Karpas-422 (cell line): Measurements from ENCODE around the gene OTOP2. TPM values are rescaled to one million over a fixed set of nuclear protein-coding genes. Genes with fewer than 3 reads are reported as not detected.
"Not testable (repeated sequence)": the region's sequence is repeated elsewhere in the genome, so short reads cannot be mapped to it uniquely, and the experiment has no call there.

Experiments used
- DNase-seq: peaks from one replicate; pipeline ENCODE4 v3.0.0-alpha.2; 2015
- H2AFZ ChIP-seq: fragments of 200-600 bp; sonication (generic); 2 replicates; pipeline ENCODE4 v1.6.1; 2014; ENCODE audit warnings: antibody characterized with exemption, low read length, mixed read lengths
- H3K27ac ChIP-seq: fragments of 200-600 bp; sonication (generic); 2 replicates; pipeline ENCODE4 v1.5.1; 2014; ENCODE audit warnings: mild to moderate bottlenecking, low read length, moderate library complexity
- H3K27me3 ChIP-seq: fragments of 200-600 bp; sonication (generic); 2 replicates; pipeline ENCODE4 v1.6.1; 2014; ENCODE audit warnings: low read length, mixed read lengths
- H3K36me3 ChIP-seq: fragments of 200-600 bp; sonication (generic); 2 replicates; pipeline ENCODE4 v1.6.1; 2014; ENCODE audit warnings: low read length, mixed read lengths; ENCODE audit not compliant: insufficient read depth
- H3K4me1 ChIP-seq: fragments of 200-600 bp; sonication (generic); 2 replicates; pipeline ENCODE4 v1.6.1; 2014; ENCODE audit warnings: mild to moderate bottlenecking, low read length, mixed read lengths
- H3K4me2 ChIP-seq: fragments of 200-600 bp; sonication (generic); 2 replicates; pipeline ENCODE4 v1.6.1; 2014; ENCODE audit warnings: low read length, low read depth, mild to moderate bottlenecking; ENCODE audit not compliant: poor library complexity, severe bottlenecking
- H3K4me3 ChIP-seq: fragments of 200-600 bp; sonication (generic); 2 replicates; pipeline ENCODE4 v1.5.1; 2014; ENCODE audit warnings: mild to moderate bottlenecking, antibody characterized with exemption, low read length, mixed read lengths
- H3K79me2 ChIP-seq: fragments of 200-600 bp; sonication (generic); 2 replicates; pipeline ENCODE4 v1.6.1; 2014; ENCODE audit warnings: mild to moderate bottlenecking, low read length, mixed read lengths
- H3K9ac ChIP-seq: fragments of 200-600 bp; sonication (generic); 2 replicates; pipeline ENCODE4 v1.6.0; 2014; ENCODE audit warnings: low read length
- H3K9me2 ChIP-seq: fragments of 200-600 bp; sonication (generic), shearing (Covaris generic); replicated peaks from 2 replicates; pipeline ENCODE4 v1.6.0; 2014; ENCODE audit warnings: mild to moderate bottlenecking, low read length, moderate library complexity; ENCODE audit not compliant: insufficient read depth
- H3K9me3 ChIP-seq: fragments of 300-700, 200-600 bp; sonication (generic); 2 replicates; pipeline ENCODE4 v1.6.1; 2014; ENCODE audit warnings: low read length, mixed read lengths
- H4K20me1 ChIP-seq: fragments of 200-600 bp; sonication (generic); 2 replicates; pipeline ENCODE4 v1.6.1; 2014; ENCODE audit warnings: mild to moderate bottlenecking, antibody characterized with exemption, low read length, low read depth; ENCODE audit not compliant: insufficient read depth
- total RNA-seq: library from RNA; depleted of rRNA; stranded (reverse); fragments of >200 nt; shearing (Covaris generic); gene quantifications from 2 replicates; pipeline ENCODE4 v1.2.3, GENCODE V29; 2014; ENCODE audit warnings: low replicate concordance

The OTOP2 gene
- total RNA-seq, 1 experiment from 2014 or later, result not detected

DNA sequence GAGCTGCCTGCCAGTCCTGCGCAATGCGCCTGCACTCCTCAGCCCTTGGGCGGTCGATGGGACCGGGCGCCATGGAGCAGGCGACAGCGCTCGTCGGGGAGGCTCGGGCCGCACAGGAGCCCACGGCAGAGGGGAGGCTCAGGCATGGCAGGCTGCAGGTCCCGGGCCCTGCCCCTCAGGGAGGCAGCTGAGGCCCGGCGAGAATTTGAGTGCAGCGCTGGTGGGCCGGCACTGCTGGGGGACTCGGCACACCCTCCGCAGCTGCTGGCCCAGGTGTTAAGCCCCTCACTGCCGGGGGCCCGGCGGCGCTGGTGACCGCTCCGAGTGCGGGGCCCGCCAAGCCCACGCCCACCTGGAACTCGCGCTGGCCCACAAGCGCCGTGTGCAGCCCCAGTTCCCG lies 17.1 kb upstream of the OTOP2 start:
- H4K20me1 ChIP-seq, result no peaks in the 10 kb centered on the region
- H3K9ac ChIP-seq, result no peak overlapping the region
- H3K9me2 ChIP-seq, result no peaks in the 10 kb centered on the region
- H3K4me1 ChIP-seq, result no peaks in the 10 kb centered on the region
- H3K36me3 ChIP-seq, result no peaks in the 10 kb centered on the region
- no peak overlapping the region for H3K4me2 ChIP-seq
- DNase-seq, result no peak
- H3K27ac ChIP-seq, result no peak overlapping the region
- H3K4me3 ChIP-seq, result no peak overlapping the region
- no peaks in the 10 kb centered on the region for H3K9me3 ChIP-seq
- no peaks in the 10 kb centered on the region for H3K79me2 ChIP-seq
- H3K27me3 ChIP-seq, result no peaks in the 10 kb centered on the region
- no peak overlapping the region for H2AFZ ChIP-seq

DNA sequence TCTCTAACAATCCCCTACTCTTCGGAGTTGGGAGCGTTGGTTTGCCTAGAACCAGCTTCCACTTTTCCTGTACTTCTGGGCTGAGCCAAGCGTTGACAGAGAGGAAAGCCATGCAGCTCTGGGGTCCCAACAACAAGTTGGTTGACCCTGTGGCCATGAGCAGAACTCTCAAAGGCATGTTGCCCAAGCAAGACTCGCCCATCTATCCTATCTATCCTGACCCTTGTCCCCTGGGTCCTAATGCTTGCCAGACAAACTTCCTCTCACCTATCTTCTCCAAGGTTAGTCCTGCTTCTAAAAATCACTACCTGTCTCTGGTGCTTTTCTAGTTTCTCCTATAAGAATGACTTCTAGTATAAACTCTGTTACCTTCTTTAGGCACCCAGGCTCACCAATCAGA lies 15.0 kb upstream of the OTOP2 start:
- not testable (repeated sequence) for H3K9ac ChIP-seq, H3K4me3 ChIP-seq, H4K20me1 ChIP-seq, H2AFZ ChIP-seq, H3K36me3 ChIP-seq, H3K79me2 ChIP-seq, H3K9me2 ChIP-seq, DNase-seq, H3K4me2 ChIP-seq, H3K27ac ChIP-seq, H3K27me3 ChIP-seq, H3K9me3 ChIP-seq, H3K4me1 ChIP-seq

- H3K9ac ChIP-seq, H3K9me2 ChIP-seq, H3K27ac ChIP-seq, H3K79me2 ChIP-seq, DNase-seq, H2AFZ ChIP-seq, H3K36me3 ChIP-seq, H4K20me1 ChIP-seq, H3K4me1 ChIP-seq, H3K27me3 ChIP-seq, H3K4me3 ChIP-seq, H3K4me2 ChIP-seq, H3K9me3 ChIP-seq: not testable (repeated sequence)
Measured at GRCh38 chr17:74911423-74911822, 12.7 kb upstream of the OTOP2 start.

GRCh38 chr17:74916136-74916850 lies 7.8 kb upstream of the OTOP2 start:
- no peaks in the 10 kb centered on the region for H3K9me2 ChIP-seq
- H3K4me1 ChIP-seq, result no peaks in the 10 kb centered on the region
- no peak overlapping the region for H3K4me2 ChIP-seq
- H3K36me3 ChIP-seq, result no peaks in the 10 kb centered on the region
- H3K9ac ChIP-seq, result no peak overlapping the region
- no peak for DNase-seq
- no peak overlapping the region for H2AFZ ChIP-seq
- no peak overlapping the region for H3K27ac ChIP-seq
- no peaks in the 10 kb centered on the region for H4K20me1 ChIP-seq
- H3K9me3 ChIP-seq, result no peaks in the 10 kb centered on the region
- no peaks in the 10 kb centered on the region for H3K27me3 ChIP-seq
- H3K79me2 ChIP-seq, result no peaks in the 10 kb centered on the region
- no peak overlapping the region for H3K4me3 ChIP-seq

DNA sequence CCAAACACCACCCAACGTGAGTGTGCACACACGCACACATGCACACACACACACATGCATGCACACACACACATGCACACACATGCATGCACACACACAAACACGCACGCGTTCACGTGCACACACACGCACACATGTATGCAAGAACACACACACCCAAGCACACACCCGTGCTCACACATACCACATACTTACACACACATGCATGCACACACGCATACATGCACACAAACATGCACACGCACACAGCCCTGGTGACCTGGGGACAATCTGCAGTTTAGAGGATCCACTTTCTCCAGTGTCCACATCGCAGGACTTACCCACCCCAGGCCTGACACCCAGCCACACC lies 7.2 kb upstream of the OTOP2 start:
- no peak for DNase-seq
- Histone ChIP-seq H3K27ac (no peak overlapping the region), H3K9ac (no peak overlapping the region), H3K9me3 (no peaks in the 10 kb centered on the region), H3K4me2 (no peak overlapping the region), H3K79me2 (no peaks in the 10 kb centered on the region), H4K20me1 (no peaks in the 10 kb centered on the region), H3K9me2 (no peaks in the 10 kb centered on the region), H2AFZ (no peak overlapping the region), H3K27me3 (no peaks in the 10 kb centered on the region), H3K4me3 (no peak overlapping the region), H3K36me3 (no peaks in the 10 kb centered on the region), H3K4me1 (no peaks in the 10 kb centered on the region)

- peak; percentile 43 for DNase-seq
- Histone ChIP-seq H2AFZ (no peak overlapping the region), H3K79me2 (no peaks in the 10 kb centered on the region), H3K4me2 (no peak overlapping the region), H3K9me3 (no peaks in the 10 kb centered on the region), H3K9ac (no peak overlapping the region), H3K27ac (no peak overlapping the region), H3K27me3 (no peaks in the 10 kb centered on the region), H3K9me2 (no peaks in the 10 kb centered on the region), H3K36me3 (no peaks in the 10 kb centered on the region), H3K4me3 (no peak overlapping the region), H3K4me1 (no peaks in the 10 kb centered on the region), H4K20me1 (no peaks in the 10 kb centered on the region)
Measured at GRCh38 chr17:74917430-74917829, 6.6 kb upstream of the OTOP2 start.

DNA sequence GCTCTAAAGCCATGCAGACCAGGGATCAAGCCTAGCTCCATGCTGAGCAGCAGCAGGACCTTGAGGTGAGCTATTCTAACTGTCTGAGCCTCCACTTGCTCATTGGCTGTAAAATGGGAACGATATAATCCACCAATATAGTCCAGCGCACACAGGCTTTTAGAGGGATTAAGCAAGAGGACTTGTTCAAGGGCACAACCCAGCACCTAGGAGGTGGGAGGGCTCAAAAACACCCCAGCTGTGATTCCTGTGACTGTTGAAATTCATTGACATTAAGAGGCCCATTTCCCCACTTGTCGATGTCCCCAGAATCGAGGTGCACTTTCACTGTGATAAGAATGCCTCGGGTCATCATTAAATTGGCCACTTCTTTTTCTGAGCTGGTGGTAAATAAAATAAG lies 5.2 kb upstream of the OTOP2 start:
- H3K36me3 ChIP-seq, result no peaks in the 10 kb centered on the region
- H2AFZ ChIP-seq, result no peak overlapping the region
- H3K4me1 ChIP-seq, result no peaks in the 10 kb centered on the region
- no peak overlapping the region for H3K4me3 ChIP-seq
- no peaks in the 10 kb centered on the region for H3K79me2 ChIP-seq
- no peak overlapping the region for H3K9ac ChIP-seq
- H4K20me1 ChIP-seq, result no peaks in the 10 kb centered on the region
- no peak overlapping the region for H3K27ac ChIP-seq
- H3K27me3 ChIP-seq, result no peaks in the 10 kb centered on the region
- H3K9me3 ChIP-seq, result no peaks in the 10 kb centered on the region
- no peak overlapping the region for H3K4me2 ChIP-seq
- DNase-seq, result peak; percentile 36
- H3K9me2 ChIP-seq, result no peaks in the 10 kb centered on the region

DNA sequence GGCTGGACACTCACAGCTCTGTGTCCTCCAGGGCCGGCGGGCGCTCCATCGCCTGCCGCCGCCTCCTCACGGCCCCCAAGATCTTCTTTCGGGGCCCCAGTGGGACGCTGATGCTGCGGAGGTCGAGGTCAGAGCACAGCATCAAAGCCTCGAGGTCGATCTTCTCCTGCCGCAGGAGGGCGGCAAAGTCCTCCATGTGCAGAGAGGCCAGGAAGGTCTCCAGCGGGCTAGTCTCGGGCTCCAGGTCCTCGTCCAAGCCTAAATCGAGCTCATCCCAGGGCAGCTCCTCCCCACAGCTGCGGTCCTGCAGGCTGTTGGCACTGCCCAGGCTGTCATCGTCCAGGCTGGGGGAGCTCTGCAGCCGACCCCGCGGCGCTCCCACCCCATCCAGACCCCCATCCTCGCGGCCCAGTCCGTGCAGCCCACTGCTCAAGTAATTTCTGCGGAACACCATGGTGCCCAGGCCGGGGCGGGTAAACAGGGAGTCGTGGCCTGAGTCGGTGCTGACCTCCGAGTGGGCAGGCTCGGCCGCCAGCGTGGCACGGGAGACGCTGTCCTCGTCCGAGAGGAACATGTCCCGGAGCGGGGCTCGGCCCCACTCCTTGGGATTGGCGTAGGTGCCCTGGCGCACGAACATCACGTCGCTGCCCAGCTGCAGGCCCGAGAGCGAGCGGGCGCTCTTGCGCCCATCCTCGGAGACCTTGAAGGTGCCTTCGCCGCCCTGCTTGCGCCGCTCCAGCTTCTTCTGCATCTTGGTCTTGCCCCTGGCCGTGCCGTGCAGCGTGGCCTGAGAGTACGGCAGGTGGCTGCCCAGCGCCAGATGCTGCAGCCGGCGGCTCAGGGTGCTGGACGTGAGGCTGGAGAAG lies 4.4 kb upstream of the OTOP2 start:
- Histone ChIP-seq H3K79me2 (no peaks in the 10 kb centered on the region), H3K4me3 (no peak overlapping the region), H3K9me2 (no peaks in the 10 kb centered on the region), H3K9ac (no peak overlapping the region), H3K4me1 (no peaks in the 10 kb centered on the region), H3K9me3 (no peaks in the 10 kb centered on the region), H3K36me3 (no peaks in the 10 kb centered on the region), H3K4me2 (no peak overlapping the region), H4K20me1 (no peaks in the 10 kb centered on the region), H2AFZ (no peak overlapping the region), H3K27ac (no peak overlapping the region), H3K27me3 (no peaks in the 10 kb centered on the region)
- DNase-seq, result peak; percentile 30
